HG03469 (cell line): ENCODE results near the gene GPBP1.
A peak's percentile ranks its signal among the peaks of the same experiment; 100 is the strongest.
"Not testable (repeated sequence)": the region's sequence is repeated elsewhere in the genome, so short reads cannot be mapped to it uniquely, and the experiment has no call there.

Source experiments
- ATAC-seq: cut with Tn5 transposase; IDR thresholded peaks from one replicate; pipeline ENCODE4 v1.9.1; 2021; ENCODE audit warnings: mild to moderate bottlenecking, moderate library complexity, moderate number of reproducible peaks; ENCODE audit not compliant: unreplicated experiment

Gene GPBP1

GRCh38 chr5:57173319-57174127 is at the start of gene GPBP1:
GPBP1 (plus strand) TSS chr5:57174059; CDS start chr5:57214131, 40,072 bp downstream.
- peak; percentile 51 for ATAC-seq

- ATAC-seq = no peak
These were observed 45.5 kb upstream of the GPBP1 start for GRCh38 chr5:57128325-57128724.

GRCh38 chr5:57133574-57133973 is 40.3 kb upstream of the GPBP1 start:
- ATAC-seq = no peak

- no peak for ATAC-seq
These were observed 36.5 kb upstream of the GPBP1 start for GRCh38 chr5:57137401-57137800.

- no peak for ATAC-seq
These were observed 21.5 kb upstream of the GPBP1 start for GRCh38 chr5:57152316-57152715.

GRCh38 chr5:57155033-57155432 is 18.8 kb upstream of the GPBP1 start:
- ATAC-seq = no peak

- no peak for ATAC-seq
These were observed 16.7 kb upstream of the GPBP1 start for GRCh38 chr5:57157131-57157530.

- ATAC-seq = no peak
These were observed 16.2 kb upstream of the GPBP1 start for GRCh38 chr5:57157666-57158065.

- no peak for ATAC-seq
These were observed 10.3 kb upstream of the GPBP1 start for GRCh38 chr5:57163553-57164006.

- no peak for ATAC-seq
These were observed 9.7 kb upstream of the GPBP1 start for GRCh38 chr5:57164124-57164523.

GRCh38 chr5:57165171-57165570 is 8.7 kb upstream of the GPBP1 start:
- ATAC-seq = not testable (repeated sequence)

GRCh38 chr5:57166276-57166675 is 7.6 kb upstream of the GPBP1 start:
- no peak for ATAC-seq

- no peak for ATAC-seq
These were observed 6.7 kb upstream of the GPBP1 start for GRCh38 chr5:57167201-57167600.

GRCh38 chr5:57170116-57170515 is 3.7 kb upstream of the GPBP1 start:
- ATAC-seq = not testable (repeated sequence)

- ATAC-seq = no peak
These were observed 1.9 kb upstream of the GPBP1 start for GRCh38 chr5:57171816-57172465.

- no peak for ATAC-seq
These were observed 1.2 kb upstream of the GPBP1 start for GRCh38 chr5:57172466-57173318.

- ATAC-seq = no peak
These were observed 450 bp downstream of the GPBP1 start for GRCh38 chr5:57174128-57174889.

GRCh38 chr5:57174890-57175510 is 1.1 kb downstream of the GPBP1 start:
- ATAC-seq = no peak

- no peak for ATAC-seq
These were observed 1.9 kb downstream of the GPBP1 start for GRCh38 chr5:57175551-57176309.
